ENCODE data around the gene TOX3. TPM values are rescaled to one million over a fixed set of nuclear protein-coding genes. Genes with fewer than 3 reads are reported as not detected.

The TOX3 gene
- total RNA-seq, 1 donor from 2014 or later, result not detected

- DNase-seq (ENCODE audit: low read depth in 2 of 2), result no peak
These were observed 147.8 kb downstream of the TOX3 start for GRCh38 chr16:52399116-52399515.

- no peak for DNase-seq (ENCODE audit: low read depth in 2 of 2)
These were observed 148.4 kb downstream of the TOX3 start for GRCh38 chr16:52398491-52398960.

GRCh38 chr16:52398021-52398420 lies 148.9 kb downstream of the TOX3 start:
- no peak for DNase-seq (ENCODE audit: low read depth in 2 of 2)

GRCh38 chr16:52393448-52393847 lies 153.5 kb downstream of the TOX3 start:
- no peak for DNase-seq (ENCODE audit: low read depth in 2 of 2)

GRCh38 chr16:52389045-52389444 lies 157.9 kb downstream of the TOX3 start:
- DNase-seq (ENCODE audit: low read depth in 2 of 2), result no peak

Measured in dermis microvascular lymphatic vessel endothelial cell (primary cell).